ENCODE results near the gene CTDSP2. TPM values are rescaled to one million over a fixed set of nuclear protein-coding genes. Genes with fewer than 3 reads are reported as not detected.
"Not testable (repeated sequence)": the region's sequence is repeated elsewhere in the genome, so short reads cannot be mapped to it uniquely, and the experiment has no call there.

CTDSP2 gene
- total RNA-seq, 1 experiment from 2014 or later = 26.9 TPM

DNA sequence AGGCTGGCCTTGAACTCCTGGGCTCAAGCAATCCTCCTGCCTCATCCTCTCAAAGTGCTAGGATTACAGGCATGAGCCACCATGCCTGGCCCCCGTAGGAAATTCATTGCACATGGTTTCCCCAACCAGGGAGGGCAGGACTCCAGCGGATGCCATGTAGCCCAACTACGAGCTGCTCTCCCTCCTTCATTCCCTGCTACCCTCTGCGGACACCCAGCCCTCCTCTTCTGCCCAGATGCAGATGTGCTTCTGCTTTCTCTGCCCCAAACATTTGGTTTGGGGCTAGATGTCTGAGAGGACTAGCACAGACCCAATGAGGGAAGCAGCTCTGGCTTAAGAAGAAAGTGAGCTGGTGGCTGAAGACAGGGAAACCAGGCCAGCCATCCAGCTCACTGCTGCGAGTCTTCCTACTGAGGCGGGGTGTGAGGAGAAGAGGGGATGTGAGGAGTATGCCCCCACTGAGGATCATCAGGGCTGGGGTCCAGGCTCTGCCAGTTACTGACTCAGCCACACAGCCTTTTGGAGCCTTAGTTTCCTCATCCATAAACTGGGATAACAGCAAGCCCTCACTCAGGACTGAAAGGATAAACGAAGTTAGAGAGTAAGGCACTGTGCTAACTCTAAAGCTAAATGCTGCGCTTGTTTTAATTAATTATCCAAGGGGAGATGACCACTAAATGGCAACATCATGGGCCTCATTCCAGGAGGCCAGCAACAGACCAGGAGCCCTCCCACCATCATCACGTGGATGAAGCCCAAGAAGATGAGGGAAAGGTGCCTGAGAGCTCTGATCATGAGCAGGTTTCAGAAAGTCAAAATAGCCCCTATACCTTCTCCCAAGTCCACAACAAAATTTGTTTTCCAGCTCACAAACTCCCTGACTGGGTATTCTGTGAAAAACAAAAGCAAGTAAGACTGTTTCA, 10.9 kb downstream of the CTDSP2 start:
- no peak for DNase-seq (ENCODE audit: low spot score)

DNA sequence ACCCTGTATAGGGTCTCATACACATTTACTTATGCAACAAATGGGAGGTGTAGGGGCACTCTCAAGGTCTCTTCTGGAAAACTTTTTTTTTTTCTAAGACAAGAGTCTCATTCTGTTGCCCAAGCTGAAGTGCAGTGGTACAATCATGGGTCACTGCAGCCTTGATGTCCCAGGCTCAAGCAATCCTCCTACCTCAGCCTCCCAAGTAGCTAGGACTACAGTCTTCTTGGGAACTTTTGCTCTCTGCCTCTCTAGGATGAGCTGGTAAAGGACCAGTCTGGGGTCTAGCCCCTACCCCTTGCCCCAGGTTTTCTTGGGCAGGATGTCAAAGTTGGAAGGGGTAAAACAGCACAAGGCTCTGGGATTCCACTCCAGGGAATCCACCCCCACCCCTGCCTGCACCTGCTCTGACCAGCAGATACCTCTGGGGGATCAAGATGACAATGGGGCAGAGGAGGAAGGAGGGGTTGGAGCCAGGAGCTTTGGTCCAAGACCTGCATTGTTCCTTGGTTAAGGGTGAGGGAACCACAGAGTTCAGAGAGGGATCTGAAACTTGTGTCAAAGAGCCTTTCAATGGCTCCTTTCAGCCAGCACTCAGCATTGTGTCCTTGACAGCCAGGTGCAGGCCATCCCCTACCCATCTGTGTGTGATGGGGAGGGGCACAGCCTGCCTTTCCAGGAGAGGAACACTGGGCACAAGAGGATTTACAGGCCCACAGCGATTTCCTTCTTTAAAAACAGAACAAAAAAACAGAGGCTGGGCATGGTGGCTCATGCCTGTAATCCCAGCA, 12.2 kb downstream of the CTDSP2 start:
- DNase-seq (ENCODE audit: low spot score) = no peak

DNA sequence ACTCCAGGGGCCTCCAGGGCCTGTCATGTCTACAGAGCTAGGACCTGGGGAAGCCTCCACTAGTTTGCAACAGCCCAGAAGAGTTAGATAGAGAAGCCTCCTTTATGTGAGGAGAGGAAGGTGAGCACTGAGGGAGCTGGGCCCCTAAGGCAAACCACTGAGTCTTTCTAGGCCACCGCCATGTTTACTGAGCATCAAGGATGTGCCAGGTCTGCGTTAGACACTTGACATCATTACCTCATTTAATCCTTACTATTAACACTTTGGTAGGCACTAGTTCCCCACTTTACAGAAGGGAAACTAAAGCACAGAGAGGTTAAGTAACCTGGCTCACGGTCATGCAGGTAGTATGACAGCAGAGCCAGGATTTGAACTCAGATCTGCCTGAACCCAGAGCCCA, 12.9 kb downstream of the CTDSP2 start:
- no peak for DNase-seq (ENCODE audit: low spot score)

GRCh38 chr12:57832966-57833365, 13.6 kb downstream of the CTDSP2 start:
- no peak for DNase-seq (ENCODE audit: low spot score)

- DNase-seq (ENCODE audit: low spot score) = no peak
Observed at GRCh38 chr12:57830393-57830792, 16.1 kb downstream of the CTDSP2 start.

DNA sequence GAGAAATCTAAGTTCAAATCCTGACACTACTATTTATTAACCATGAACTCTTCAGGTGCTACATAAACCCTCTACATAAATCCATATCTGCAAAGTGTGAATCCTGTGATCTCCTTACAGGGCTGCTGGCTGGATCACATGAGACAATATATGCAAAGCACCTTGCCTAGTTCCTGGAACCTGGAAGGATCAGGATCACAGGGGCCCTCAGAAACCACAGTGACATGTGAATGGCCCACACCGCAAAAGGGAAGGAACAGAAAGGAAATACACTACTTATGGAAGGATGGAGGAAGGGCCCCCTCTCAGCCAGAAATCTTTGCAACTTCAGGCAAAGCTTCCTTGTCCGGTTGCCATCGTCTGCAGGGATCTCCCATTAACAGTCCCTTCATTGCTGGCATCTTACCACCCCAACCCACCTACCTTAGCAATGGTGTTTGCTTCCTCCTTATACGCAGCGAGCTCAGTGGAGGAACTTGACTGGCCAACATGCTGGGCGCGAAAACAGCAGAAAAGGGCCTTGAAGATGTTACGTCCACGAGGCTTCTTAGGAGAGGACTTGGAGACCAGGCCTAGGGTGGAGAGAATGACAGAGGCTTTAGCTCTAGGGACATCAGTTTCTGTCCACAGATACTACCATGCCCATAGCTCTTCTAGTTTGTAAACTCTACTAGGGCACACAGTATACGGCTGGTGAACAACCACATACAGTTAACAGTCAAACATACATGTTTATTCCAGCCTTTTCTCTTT, 17.3 kb downstream of the CTDSP2 start:
- DNase-seq (ENCODE audit: low spot score) = no peak

GRCh38 chr12:57826966-57827365, 19.6 kb downstream of the CTDSP2 start:
- no peak for DNase-seq (ENCODE audit: low spot score)

DNA sequence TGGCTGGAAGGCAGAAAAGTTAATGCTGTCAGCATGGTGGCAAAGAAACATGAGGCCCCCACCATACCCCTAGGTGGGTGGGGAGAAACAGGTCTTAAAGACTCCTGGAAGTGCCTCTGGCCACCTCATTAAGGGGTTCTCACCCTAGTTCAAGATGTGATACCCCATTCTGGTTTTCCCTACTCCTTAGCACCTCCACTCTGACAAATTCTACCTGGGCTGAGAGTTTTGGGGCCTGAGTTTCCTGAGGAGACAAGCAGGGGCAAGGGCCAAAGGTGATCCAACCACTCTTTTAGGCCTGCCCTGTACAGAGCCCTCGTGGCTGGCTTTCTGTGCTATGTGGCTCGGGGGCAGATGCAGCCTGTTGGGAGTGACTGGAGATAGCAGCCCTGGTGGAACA, 20.1 kb downstream of the CTDSP2 start:
- no peak for DNase-seq (ENCODE audit: low spot score)

GRCh38 chr12:57825451-57825850, 21.1 kb downstream of the CTDSP2 start:
- DNase-seq (ENCODE audit: low spot score) = no peak

GRCh38 chr12:57823908-57824640, 22.5 kb downstream of the CTDSP2 start:
- DNase-seq (ENCODE audit: low spot score) = no peak

- no peak for DNase-seq (ENCODE audit: low spot score)
Observed at GRCh38 chr12:57823131-57823907, 23.2 kb downstream of the CTDSP2 start.

- DNase-seq (ENCODE audit: low spot score) = no peak
Observed at GRCh38 chr12:57822392-57823130, 24.0 kb downstream of the CTDSP2 start.

GRCh38 chr12:57821474-57822214, 24.9 kb downstream of the CTDSP2 start:
- DNase-seq (ENCODE audit: low spot score) = no peak

DNA sequence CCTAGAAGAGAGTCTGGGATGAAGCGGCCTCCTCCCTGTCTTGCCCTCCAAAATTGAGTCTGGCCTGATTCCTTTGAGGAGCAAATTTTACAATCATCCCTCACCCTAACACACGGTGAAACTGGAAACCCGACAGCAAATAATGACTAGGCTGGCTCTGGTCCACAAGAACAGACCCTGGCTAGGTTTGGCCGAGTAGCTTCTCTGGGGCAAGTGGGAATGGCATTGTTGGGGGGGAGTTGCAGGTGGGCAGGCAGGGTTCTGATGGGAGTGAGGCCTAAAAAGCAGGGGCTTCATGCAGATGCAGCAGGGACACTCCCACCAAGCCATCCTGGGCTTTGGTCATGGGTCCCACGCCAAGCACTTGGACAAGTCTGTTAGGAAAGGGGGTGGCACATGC, 25.5 kb downstream of the CTDSP2 start:
- not testable (repeated sequence) for DNase-seq (ENCODE audit: low spot score)

GRCh38 chr12:57820119-57820518, 26.4 kb downstream of the CTDSP2 start:
- not testable (repeated sequence) for DNase-seq (ENCODE audit: low spot score)

GRCh38 chr12:57817990-57818331, 28.6 kb downstream of the CTDSP2 start:
- DNase-seq (ENCODE audit: low spot score) = not testable (repeated sequence)

- no peak for DNase-seq (ENCODE audit: low spot score)
Observed at GRCh38 chr12:57817261-57817989, 29.1 kb downstream of the CTDSP2 start.

- no peak for DNase-seq (ENCODE audit: low spot score)
Observed at GRCh38 chr12:57816855-57817151, 29.7 kb downstream of the CTDSP2 start.

All from A172 (cell line).